ENCODE data around the gene NAV2. TPM values are rescaled to one million over a fixed set of nuclear protein-coding genes. Genes with fewer than 3 reads are reported as not detected.

Gene NAV2
- polyA plus RNA-seq, 3 donors, result not detected

GRCh38 chr11:20007386-20007785 is 294.7 kb downstream of the NAV2 start:
- Histone ChIP-seq H3K36me3 (replicated peaks in 1 of 2; ENCODE audit: control insufficient read depth in 1 of 2, insufficient read depth in 2 of 2, low read length in 2 of 2) (no peaks in the 10 kb centered on the region), H3K9ac (ENCODE audit: insufficient read depth, low read length, poor library complexity, severe bottlenecking) (no peak overlapping the region), H3K4me3 (replicated peaks in 1 of 3; ENCODE audit: low read depth in 2 of 3, low read length in 3 of 3) (no peak overlapping the region), H3K4me2 (replicated peaks; ENCODE audit: extremely low read depth, low read length, poor library complexity, severe bottlenecking) (no peak overlapping the region), H3K9me3 (replicated peaks in 1 of 2; ENCODE audit: control insufficient read depth in 1 of 2, insufficient read depth in 1 of 2, low read length in 2 of 2) (no peaks in the 10 kb centered on the region), H3K27ac (ENCODE audit: low read depth in 1 of 2, low read length in 2 of 2) (no peak overlapping the region), H2AFZ (ENCODE audit: insufficient read depth, low read depth, low read length, poor library complexity, severe bottlenecking) (no peak overlapping the region), H3K4me1 (ENCODE audit: control insufficient read depth in 1 of 2, insufficient read depth in 2 of 2, low read length in 2 of 2) (no peaks in the 10 kb centered on the region), H3K79me2 (ENCODE audit: insufficient read depth, low read length) (no peaks in the 10 kb centered on the region), H4K20me1 (ENCODE audit: insufficient read depth, low read length) (no peaks in the 10 kb centered on the region), H3K27me3 (ENCODE audit: control insufficient read depth in 2 of 2, insufficient read depth in 2 of 2, low read length in 2 of 2) (no peaks in the 10 kb centered on the region)
- no peaks in the 10 kb centered on the region for H3K36me3 Mint-ChIP-seq
- H3K9me3 Mint-ChIP-seq, result peaks cover 0 to 4% (median 0%) of the 10 kb centered on the region in 7 donors
- H3K27me3 Mint-ChIP-seq (ENCODE audit: low read depth in 3 of 3), result peaks cover 0 to 1% (median 0%) of the 10 kb centered on the region in 3 donors
- H3K4me3 Mint-ChIP-seq, result no peak overlapping the region
- DNase-seq, result no peak
- intact Hi-C loops (cut with micrococcal nuclease), result loop anchor here in 1 of 2 donors (10.0 kb wide), 1 partner anchor 63 kb away; no protein-coding TSS in a partner anchor
- H3K27ac Mint-ChIP-seq, result no peak overlapping the region
- H3K4me1 Mint-ChIP-seq, result no peaks in the 10 kb centered on the region
- no peak for TF ChIP-seq CTCF (IDR thresholded peaks at IDR 0.05)
- WGBS (ENCODE audit: insufficient coverage), result 100% methylated on average over 1 of the region's 1 CpG

- Histone ChIP-seq H3K27ac (ENCODE audit: low read depth in 1 of 2, low read length in 2 of 2) (no peak overlapping the region), H3K27me3 (ENCODE audit: control insufficient read depth in 2 of 2, insufficient read depth in 2 of 2, low read length in 2 of 2) (no peaks in the 10 kb centered on the region), H3K4me2 (replicated peaks; ENCODE audit: extremely low read depth, low read length, poor library complexity, severe bottlenecking) (no peak overlapping the region), H2AFZ (ENCODE audit: insufficient read depth, low read depth, low read length, poor library complexity, severe bottlenecking) (no peak overlapping the region), H3K79me2 (ENCODE audit: insufficient read depth, low read length) (no peaks in the 10 kb centered on the region), H3K4me3 (replicated peaks in 1 of 3; ENCODE audit: low read depth in 2 of 3, low read length in 3 of 3) (no peak overlapping the region), H3K4me1 (ENCODE audit: control insufficient read depth in 1 of 2, insufficient read depth in 2 of 2, low read length in 2 of 2) (no peaks in the 10 kb centered on the region), H3K36me3 (replicated peaks in 1 of 2; ENCODE audit: control insufficient read depth in 1 of 2, insufficient read depth in 2 of 2, low read length in 2 of 2) (no peaks in the 10 kb centered on the region), H4K20me1 (ENCODE audit: insufficient read depth, low read length) (no peaks in the 10 kb centered on the region), H3K9me3 (replicated peaks in 1 of 2; ENCODE audit: control insufficient read depth in 1 of 2, insufficient read depth in 1 of 2, low read length in 2 of 2) (no peaks in the 10 kb centered on the region), H3K9ac (ENCODE audit: insufficient read depth, low read length, poor library complexity, severe bottlenecking) (no peak overlapping the region)
- Mint-ChIP-seq H3K9me3 (peaks cover 0 to 4% (median 0%) of the 10 kb centered on the region in 7 donors), H3K27ac (no peak overlapping the region), H3K4me3 (no peak overlapping the region), H3K27me3 (ENCODE audit: low read depth in 3 of 3) (peaks cover 0 to 1% (median 0%) of the 10 kb centered on the region in 3 donors), H3K36me3 (no peaks in the 10 kb centered on the region), H3K4me1 (no peaks in the 10 kb centered on the region)
- TF ChIP-seq CTCF (IDR thresholded peaks at IDR 0.05), result no peak
- no CpG with 5 or more reads among the region's 6 CpGs for WGBS (ENCODE audit: insufficient coverage)
- DNase-seq, result no peak
- intact Hi-C loops (cut with micrococcal nuclease), result loop anchor here in 1 of 2 donors (10.0 kb wide), 1 partner anchor 64 kb away; no protein-coding TSS in a partner anchor
These were observed 295.7 kb downstream of the NAV2 start for GRCh38 chr11:20008190-20008870.

Measured in CD14-positive monocyte (primary cell).